HK-2 (cell line): ENCODE results near the gene CYB5R4.
"Not testable (repeated sequence)": the region's sequence is repeated elsewhere in the genome, so short reads cannot be mapped to it uniquely, and the experiment has no call there.

ENCODE experiments used
- DNase-seq: peaks from one replicate; pipeline ENCODE4 v3.0.0-alpha.2; 2018; ENCODE audit not compliant: unreplicated experiment

Gene CYB5R4

DNA sequence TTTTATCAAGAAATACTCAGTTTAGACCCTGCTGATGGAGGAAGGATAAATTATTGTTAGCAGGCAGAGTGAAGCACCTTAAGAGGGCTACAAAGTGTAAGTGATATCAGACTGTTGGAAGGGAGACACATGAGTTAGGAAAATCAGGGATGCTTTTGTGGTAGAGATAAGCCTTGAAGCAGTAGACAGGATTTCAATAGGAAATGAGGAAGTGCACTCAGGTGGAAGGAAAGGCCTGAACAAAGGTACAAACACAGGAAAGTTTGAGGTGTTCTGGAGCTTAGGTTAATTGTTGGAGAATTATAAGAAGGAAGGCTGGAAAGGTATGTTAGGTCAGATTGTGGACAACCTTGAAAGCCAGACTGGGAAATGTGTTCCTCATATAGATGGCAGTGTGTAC, 7.6 kb downstream of the CYB5R4 start:
- no peak for DNase-seq

- DNase-seq = peak; percentile 66
These were observed 8.2 kb downstream of the CYB5R4 start for GRCh38 chr6:83867527-83868161.

DNA sequence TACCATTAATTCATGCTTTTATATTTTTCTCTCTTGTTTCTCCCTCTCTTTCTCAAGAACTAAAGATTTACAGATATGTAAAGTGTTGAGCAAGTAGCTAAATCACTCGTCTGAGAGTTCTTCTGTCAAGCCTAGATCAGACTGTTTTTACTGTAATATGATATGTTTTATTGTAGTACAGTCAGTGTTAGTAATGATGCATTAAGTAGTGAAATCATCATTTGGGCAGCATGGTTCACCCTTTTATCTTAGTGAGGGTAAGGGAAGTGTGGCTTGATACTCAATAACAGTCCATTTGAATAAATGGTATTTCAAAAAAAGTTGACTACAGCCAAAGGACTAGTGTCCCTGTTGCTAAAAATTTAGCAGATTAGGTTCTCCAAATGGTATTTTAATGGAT, 9.2 kb downstream of the CYB5R4 start:
- DNase-seq = no peak

- DNase-seq = no peak
These were observed 11.2 kb downstream of the CYB5R4 start for GRCh38 chr6:83870649-83871048.

DNA sequence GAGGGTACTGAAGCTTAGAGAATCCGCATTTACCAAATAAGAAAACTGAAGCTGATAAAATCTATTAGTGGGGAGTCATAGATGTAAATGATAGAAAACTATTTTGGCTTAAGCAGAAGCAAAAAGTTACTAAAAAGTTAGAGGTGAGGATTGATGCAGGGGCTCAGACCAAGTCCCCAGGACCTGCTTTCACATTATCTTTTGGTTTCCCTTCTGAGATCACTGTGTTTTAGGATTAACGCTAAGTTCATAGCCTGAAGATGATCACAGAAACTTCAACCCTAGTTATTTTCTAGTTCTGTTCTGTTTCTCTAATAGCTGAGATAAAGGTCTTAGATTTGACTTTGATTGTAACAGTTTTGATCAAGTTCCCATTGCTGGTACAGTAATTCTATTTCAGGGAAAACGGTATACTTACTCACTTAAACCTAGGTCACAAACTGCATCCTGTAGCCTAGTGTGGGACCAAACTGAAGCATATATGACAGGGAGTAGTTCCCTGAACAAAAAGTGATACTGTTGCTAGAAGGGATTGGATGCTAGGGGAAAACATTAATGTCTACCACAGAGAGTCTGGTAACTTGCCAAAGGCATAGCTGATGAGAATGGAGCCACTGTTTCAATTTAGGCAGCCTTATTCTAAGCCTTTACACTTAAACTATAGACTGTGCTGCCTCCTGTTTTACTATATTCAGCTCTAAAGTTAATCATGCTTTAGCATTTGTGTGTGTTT, 13.1 kb downstream of the CYB5R4 start:
- DNase-seq = no peak

GRCh38 chr6:83873869-83874268, 14.4 kb downstream of the CYB5R4 start:
- DNase-seq = no peak

- no peak for DNase-seq
These were observed 16.4 kb downstream of the CYB5R4 start for GRCh38 chr6:83875843-83876242.

- DNase-seq = no peak
These were observed 19.6 kb downstream of the CYB5R4 start for GRCh38 chr6:83878902-83879644.

- no peak for DNase-seq
These were observed 20.3 kb downstream of the CYB5R4 start for GRCh38 chr6:83879746-83880145.

DNA sequence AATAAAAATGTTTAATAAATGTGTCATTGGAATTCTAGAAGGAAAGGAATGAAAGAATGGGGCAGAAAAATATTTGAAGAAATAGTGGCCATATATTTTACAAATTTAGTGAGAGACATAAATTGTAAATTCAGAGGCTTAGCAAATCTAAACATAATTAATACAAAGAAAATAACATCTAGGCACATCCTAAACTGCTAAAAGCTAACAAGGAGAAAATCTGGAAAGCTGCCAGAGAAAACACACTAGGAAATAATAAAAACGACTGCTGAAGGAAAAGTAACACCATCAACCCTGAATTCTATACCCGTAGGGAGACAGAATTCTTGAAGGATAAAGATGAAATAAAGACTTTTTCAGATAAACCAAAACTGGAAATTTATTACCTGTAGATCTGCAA, 23.8 kb downstream of the CYB5R4 start:
- DNase-seq = no peak

GRCh38 chr6:83884523-83884922, 25.0 kb downstream of the CYB5R4 start:
- DNase-seq = no peak

- DNase-seq = no peak
These were observed 26.5 kb downstream of the CYB5R4 start for GRCh38 chr6:83885984-83886383.

DNA sequence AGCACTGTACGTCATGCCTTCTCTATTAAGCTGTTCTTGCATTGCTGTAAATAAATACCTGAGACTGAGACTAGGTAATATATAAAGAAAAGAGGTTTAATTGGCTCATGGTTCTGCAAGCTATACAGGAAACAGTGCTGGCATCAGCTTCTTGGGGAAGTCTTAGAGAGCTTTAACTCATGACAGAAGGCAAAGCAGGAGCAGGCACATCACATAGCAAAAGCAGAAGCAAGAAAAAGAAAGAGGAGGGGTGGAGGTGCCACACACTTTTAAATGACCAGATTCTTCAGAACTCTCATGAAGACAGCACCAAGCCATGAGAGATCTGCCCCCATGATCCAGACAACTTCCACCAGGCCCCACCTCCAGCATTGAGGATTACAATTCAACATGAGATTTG, 30.1 kb downstream of the CYB5R4 start:
- DNase-seq = no peak

- no peak for DNase-seq
These were observed 31.0 kb downstream of the CYB5R4 start for GRCh38 chr6:83890520-83890919.

GRCh38 chr6:83891586-83891985, 32.1 kb downstream of the CYB5R4 start:
- DNase-seq = no peak

DNA sequence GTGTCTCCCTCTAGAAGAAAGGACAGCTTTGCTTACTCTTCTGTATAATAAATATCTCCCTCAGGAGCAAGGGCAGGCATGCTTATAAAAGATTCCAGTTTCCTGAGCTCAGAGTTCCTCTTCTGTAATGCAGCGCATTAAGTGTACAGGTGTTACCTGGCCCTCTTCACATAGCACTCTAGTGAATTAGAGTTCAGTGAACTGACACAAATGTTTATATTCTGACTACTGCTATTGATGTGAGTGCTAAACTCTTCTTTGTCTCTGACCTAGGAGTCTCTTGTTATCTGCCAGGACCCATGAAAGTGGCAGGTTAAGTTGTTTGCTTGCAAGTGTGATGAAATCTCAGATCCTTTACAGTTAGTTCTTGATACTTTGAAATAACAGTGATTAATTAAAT, 33.5 kb downstream of the CYB5R4 start:
- no peak for DNase-seq

- DNase-seq = not testable (repeated sequence)
These were observed 37.6 kb downstream of the CYB5R4 start for GRCh38 chr6:83897094-83897493.

DNA sequence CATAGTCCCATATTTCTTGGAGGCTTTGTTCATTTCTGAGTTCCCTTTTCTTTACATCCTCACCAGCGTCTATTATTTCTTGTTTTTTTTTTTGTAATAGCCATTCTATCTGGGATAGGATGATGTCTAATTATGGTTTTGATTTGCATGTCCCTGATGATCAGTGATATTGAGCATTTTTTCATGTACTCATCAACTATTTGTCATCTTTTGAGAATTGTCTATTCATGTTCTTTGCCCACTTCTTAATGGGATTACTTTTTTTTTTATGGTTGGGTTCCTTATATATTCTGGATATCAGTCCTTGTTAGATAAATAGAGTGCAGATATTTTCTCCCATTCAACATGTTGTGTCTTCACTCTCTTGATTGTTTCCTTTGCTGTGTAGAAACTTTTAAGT, 42.1 kb downstream of the CYB5R4 start:
- no peak for DNase-seq

GRCh38 chr6:83904395-83904794, 44.9 kb downstream of the CYB5R4 start:
- DNase-seq = no peak

DNA sequence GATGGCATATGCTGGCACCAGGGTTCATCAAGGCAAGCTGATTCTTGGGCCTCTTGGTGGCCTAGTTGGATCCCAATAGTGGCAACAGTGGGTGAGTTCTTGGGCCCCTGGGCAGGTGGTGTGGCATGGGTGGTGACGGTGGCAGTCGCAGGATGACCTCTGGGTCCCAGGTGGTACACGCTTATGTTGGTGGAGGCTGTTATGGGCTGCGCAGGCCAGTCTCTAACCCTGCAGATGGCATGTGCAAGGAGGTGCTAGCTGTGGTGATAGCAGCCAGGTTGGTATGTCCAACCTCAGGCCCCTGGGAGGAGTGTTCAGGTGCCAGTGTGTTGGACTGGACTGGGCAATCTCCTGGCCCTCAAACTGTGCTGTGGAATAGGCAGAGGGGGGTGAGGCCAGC, 46.2 kb downstream of the CYB5R4 start:
- no peak for DNase-seq

DNA sequence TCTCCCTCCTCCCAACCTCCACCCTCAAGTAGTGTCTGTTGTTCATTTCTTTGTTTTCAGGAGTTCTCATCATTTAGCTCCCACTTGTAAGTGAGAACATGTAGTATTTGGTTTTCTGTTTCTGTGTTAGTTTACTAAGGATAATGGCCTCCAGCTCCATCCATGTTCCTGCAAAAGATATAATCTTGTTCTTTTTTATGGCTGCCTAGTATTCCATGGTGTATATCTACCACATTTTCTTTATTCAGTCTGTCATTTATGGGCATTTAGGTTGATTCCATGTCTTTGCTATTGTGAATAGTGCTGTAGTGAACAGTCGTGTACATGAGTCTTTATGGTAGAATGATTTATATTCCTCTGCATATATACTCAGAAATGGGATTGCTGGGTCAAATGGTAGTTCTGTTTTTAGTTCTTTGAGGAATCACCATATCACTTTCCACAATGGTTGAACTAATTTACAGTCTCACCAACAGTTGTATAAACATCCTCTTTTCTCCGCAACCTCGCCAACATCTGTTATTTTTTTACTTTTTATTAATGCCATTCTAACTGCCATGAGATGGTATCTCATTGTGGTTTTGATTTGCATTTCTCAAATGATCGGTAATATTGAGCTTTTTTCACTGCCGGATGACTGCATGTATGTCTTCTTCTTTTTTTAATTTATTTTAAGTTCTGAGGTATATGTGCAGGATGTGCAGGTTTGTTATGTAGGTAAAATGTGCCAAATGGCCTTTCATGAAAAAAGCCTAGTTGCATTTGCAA, 48.3 kb downstream of the CYB5R4 start:
- not testable (repeated sequence) for DNase-seq

GRCh38 chr6:83908813-83909212, 49.3 kb downstream of the CYB5R4 start:
- DNase-seq = no peak
